Hippocampal formation (tissue), 2 donors: ENCODE measurements around the gene MDP1.
"Not testable (repeated sequence)": the region's sequence is repeated elsewhere in the genome, so short reads cannot be mapped to it uniquely, and the experiment has no call there.

Experiments used
- DNase-seq, 2 donors: peaks; one replicate each; lab custom pipeline; 2025; lab: John Stamatoyannopoulos, UW

Gene MDP1

DNA sequence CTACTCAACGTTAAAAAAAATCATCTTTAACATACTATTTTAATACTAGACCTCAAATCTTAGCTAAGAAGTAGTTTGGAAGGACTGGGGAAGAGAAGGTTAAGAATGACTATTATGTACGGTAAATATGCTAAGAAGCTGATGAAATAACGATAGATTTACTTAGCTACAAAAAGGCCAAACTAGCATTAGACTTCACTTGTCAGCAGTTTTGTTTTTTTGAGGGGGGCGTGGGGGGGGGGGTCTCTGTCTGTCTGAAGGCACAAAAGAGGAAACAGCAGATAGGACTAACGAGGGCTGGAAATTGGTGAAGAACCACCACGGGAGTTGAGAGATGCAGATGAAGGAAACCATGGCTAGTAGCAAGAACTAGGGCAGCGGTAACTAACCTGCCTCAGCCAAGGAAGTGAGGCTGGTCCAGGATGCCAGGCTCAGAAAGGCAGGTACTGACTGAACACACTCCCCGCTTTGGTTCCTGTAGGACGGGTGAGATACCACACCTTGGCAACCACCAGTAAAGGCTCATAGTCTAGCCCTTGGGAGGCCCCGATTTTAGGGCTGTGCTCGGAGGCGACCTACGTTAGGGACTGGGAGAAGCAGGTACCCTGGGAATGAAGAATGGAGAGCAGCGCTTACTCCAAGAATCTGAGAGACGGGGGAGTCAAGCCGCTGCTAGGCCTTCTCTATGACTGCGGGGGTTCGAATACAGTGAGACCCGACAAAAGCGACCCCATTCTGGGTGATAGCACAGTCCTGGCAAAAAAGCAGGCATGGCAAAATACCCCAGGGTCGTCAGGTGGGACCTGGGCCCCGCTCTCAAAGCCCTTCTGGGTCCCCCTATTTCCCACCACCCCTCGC is 15.6 kb upstream of the MDP1 start:
- peak in 1 of 2 donors; percentile 26 for DNase-seq

GRCh38 chr14:24228902-24229301 is 13.0 kb upstream of the MDP1 start:
- no peak for DNase-seq

DNA sequence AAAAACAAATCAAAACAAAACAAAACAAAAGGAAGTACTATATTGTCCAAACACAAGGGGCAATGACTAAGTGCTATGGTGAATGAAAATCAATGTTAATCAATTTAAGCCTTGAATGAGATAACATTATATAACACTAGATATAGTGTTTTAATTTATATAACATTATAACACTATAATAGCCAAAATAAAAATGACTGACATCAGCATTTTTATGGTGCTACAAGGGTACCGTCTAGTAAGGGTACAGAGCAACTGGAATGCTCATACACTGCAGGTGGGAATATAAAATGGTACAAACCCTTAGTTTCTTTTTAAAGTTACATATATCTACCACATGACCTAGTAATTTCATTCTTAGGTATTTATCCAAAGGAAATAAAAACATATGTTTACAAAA is 10.6 kb upstream of the MDP1 start:
- DNase-seq: no peak

- no peak for DNase-seq
These were observed 8.8 kb upstream of the MDP1 start for GRCh38 chr14:24224618-24225071.

GRCh38 chr14:24222987-24223386 is 7.1 kb upstream of the MDP1 start:
- not testable (repeated sequence) for DNase-seq

GRCh38 chr14:24219521-24219920 is 3.7 kb upstream of the MDP1 start:
- no peak for DNase-seq

DNA sequence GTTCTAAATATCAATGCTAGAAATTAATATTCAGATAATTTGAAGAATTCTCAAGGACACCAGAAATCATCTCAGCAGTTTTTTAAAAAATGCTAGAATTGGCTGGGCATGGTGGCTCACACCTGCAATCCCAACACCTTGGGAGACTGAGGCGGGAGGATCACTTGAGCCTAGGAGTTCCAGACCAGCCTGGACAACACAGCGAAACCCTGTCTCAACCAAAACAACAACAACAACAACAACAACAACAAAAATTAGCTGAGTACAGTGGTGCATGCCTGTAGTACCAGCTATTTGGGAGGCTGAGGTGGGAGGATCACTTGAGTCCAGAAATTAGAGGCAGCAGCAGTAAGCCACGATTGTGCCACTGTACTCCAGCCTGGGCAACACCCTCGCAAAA is 3.2 kb upstream of the MDP1 start:
- DNase-seq: no peak

GRCh38 chr14:24216876-24217275 is 1.0 kb upstream of the MDP1 start:
- DNase-seq: not testable (repeated sequence)

DNA sequence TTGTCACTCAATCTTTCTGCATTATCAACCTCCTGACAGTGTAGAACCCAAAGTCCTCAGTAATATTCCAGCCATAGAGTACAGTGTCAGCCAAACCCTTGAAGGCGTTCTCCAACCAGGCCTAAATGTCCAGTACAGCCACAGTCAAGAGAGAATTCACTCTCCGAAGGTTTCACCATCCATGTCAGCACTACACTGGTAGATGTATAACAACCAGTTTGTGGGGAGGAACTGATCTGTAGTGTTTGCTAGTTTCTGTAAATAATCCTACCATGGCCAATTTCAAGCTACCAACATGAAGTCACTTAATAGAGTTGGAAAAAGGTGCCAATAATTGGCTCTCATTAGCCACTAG is 456 bp upstream of the MDP1 start:
- DNase-seq: no peak

- DNase-seq: no peak
These were observed 1.8 kb downstream of the MDP1 start for GRCh38 chr14:24213866-24214662.

DNA sequence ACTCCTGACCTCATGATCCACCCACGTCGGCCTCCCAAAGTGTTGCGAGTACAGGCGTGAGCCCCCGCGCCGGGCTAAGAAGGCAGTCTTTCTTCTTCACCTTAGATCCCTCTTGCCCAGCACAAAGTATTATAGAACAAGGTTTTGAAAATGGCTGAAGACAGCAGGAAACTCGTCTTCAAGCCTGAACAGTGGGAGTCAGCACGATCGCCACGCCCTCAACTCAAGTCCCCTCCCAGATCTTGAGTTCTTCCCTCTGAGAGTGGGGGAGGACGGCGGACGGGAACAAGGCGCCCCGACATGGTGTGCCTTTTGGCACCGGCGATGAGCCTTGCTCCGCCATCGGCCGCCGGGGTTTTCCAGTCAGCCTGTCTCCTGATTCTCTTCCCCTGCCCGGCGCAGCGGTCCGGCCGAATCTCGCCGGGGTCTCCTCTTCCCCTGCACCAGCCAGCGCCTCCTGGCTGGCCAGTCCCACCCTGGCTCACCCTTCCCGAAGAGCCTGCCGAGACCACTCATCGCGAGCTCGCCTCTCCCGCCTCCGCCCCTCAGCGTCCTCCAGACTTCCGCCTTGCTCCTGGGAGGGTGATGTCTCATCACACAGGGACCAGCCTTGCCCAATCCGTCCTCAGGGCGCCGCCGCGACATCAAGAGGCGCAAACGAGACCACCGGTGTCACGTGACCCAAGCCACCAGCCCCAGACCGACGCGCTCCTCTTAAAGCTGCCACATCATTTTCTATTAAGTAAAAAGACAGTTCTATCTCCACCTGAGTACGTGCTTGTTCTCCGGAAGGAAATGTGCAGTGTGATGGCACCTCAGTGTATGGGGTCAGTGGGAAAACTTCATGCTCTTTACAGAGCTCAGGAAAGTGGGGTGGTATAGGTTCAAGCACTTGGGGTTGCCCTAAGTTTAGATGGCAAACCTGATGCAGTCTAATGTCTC is 2.7 kb downstream of the MDP1 start, which contains the start of gene CHMP4A:
TSS of gene CHMP4A (minus strand) at position 565 of the 942 bp plus-strand sequence. CDS start at position 516, 49 bp downstream.
- DNase-seq: peak; percentile 89 to 90

DNA sequence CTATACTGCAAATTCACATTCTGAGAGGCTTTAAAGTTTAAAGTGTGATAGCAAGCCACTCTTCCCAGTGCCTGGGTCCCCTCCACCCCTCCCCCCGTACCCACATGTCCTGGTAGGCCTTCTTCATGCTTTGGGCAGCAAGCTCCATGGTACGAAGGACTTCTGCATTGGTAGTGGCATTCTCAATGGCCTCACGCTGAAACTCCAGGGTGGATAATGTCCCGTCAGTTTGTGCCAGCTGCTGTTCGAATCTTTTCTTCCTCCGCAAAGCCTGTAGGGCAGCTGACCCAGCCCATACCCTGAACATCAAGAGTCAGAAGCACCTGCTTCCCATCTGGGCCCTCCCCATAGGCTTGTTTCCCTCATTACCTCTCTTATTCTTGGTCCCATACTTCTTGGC is 4.6 kb downstream of the MDP1 start:
- DNase-seq: no peak

- DNase-seq: no peak
These were observed 8.2 kb downstream of the MDP1 start for GRCh38 chr14:24207625-24208024.

- DNase-seq: no peak
These were observed 8.7 kb downstream of the MDP1 start for GRCh38 chr14:24207104-24207551.

DNA sequence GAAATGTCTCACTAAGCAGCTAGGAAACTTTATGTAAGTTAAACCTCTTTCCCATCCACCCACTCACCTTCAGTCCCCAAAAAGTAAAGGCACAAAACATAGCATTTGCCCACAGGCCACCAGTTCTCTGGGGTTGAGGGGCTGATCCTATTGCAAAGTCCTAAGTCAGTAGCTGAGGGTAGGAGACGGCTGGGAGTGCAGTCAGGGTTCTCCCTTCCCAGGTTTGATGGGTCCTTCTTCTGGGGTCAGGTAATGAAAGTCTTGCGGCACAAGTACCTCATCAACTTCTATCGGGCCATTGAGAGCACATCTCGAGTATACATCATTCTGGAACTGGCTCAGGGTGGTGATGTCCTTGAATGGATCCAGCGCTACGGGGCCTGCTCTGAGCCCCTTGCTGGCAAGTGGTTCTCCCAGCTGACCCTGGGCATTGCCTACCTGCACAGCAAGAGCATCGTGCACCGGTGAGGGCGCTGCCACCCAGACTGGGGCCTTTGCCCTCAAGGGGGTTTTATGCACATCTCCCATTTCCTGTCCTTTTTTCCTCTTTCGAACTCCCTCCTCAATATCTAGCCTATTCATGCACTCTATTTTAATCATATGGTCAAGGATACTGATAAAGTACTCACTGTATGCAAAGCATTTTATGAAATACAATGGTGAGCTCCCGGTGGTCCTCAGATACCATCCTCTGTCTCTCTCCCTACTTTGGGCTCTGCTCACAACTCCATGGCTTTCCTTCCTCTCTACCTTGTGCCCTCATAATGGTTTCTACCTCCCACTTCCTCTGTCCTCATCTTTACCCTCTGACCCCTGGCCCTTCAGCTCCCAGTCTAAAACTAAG is 9.4 kb downstream of the MDP1 start:
- DNase-seq: no peak

DNA sequence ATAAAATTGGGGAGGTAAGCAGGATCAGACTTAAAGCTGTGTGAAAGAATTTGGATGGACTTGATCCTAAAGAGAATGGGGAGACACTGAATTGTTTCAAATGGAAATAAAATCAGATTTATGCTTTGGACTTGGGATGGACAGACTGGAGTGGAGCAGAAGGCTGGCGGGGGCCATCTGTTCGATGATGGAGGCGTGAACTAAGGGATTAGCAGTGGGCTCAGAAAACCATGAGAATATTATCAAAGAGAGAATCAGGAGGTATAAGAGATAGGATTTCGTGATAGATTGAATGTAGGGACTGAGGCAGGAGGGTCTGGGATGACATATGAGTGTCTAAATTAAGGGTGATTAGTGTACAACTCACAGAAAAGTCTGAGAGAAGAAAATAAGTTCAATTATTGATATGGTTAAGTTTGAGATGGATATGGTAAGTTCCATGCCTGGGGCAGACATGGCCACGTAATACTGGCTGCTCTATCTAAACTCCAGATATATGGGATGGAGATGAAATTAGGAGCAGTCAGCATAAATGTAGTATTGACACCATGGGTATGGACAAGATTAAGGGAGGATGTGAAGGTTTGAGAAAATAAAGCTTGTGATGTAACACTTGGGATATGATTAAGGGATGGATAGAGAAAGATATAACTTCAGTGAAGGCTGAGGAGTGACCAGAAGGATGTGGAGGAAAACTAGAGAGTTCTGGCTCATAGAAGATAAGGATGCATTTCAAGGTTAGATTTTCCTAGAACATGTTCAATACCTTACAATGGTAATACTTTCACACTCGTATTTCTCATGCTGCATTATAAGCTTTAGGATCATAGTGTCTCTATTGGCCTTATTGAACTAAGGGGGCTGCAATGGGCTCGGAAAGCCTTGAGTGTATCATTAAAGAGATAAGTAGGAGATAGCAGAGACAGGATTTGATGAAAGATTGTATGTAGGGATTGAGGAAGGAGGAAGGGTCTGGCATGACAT is 11.4 kb downstream of the MDP1 start:
- no peak for DNase-seq

GRCh38 chr14:24203249-24203886 is 12.5 kb downstream of the MDP1 start:
- DNase-seq: not testable (repeated sequence)

DNA sequence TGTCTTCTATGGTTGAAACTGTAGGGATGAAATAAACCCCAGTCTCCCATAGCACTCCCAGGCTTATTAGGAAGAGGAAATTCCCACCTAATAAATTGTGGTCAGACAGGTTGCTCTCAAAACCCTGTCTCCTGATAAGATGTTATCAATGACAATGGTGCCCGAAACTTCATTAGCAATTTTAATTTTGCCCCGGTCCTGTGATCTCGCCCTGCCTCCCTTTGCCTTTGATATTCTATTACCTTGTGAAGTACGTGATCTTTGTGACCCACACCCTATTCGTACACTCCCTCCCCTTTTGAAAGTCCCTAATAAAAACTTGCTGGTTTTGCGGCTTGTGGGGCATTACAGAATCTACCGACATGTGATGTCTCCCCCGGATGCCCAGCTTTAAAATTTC is 13.3 kb downstream of the MDP1 start:
- not testable (repeated sequence) for DNase-seq
